ENCODE results near the gene BRD3. TPM values are rescaled to one million over a fixed set of nuclear protein-coding genes. Genes with fewer than 3 reads are reported as not detected.
"Not testable (repeated sequence)": the region's sequence is repeated elsewhere in the genome, so short reads cannot be mapped to it uniquely, and the experiment has no call there.

Gene BRD3
- 10 to 100 TPM; 37.7 to 52.6 (median 47.2) TPM for polyA plus RNA-seq (ENCODE audit: insufficient read length in 4 of 4)

DNA sequence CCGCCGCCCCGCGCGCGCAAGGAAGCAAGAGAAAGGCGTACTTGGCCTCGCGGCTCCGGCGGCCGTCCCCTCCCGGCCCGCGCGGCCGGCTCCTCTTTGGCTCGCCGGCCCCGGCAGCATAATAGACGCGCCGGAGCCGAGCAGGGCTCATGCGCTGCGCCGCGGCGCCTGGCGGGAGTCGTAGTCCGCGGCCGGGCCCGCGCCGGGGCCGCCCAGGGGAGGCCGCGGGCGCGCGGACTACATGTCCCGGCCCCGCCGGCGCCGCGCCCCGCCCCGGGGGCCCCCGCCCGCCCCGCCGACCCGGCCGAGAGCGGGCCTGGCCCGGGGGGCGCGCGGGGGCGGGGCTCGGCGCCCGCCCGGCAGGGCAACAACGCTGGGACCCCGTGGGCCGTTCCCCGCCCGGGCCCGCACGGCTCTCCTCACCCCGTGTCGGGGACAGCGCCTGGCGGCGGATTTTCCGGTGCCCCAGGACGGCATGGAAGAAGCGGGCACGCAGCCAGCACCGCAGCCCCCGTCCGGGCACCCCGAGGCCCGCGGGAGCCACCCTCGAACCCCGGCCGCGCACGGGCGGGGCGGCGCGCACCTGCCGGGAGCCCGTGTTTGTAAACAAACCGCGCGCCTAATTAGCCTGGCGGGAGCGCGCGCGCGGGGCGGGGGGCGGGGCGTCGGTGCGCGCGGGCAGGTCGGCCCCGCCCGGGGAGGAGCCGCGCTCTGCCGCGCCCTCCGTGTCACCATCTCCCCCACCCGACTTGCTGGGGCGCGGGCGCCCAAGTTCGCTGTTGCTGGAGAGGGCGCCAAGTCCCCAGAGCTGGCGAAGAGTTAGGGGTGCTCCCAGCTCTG lies at the start of gene BRD3:
Gene BRD3, minus strand, starts transcription at position 123 of the 840 bp plus-strand sequence. CDS start 14,549 bp downstream, outside the sequence.
- peak; percentile 50 to 89 (median 77) for DNase-seq (ENCODE audit: low read depth in 4 of 4, low spot score in 2 of 4)

DNA sequence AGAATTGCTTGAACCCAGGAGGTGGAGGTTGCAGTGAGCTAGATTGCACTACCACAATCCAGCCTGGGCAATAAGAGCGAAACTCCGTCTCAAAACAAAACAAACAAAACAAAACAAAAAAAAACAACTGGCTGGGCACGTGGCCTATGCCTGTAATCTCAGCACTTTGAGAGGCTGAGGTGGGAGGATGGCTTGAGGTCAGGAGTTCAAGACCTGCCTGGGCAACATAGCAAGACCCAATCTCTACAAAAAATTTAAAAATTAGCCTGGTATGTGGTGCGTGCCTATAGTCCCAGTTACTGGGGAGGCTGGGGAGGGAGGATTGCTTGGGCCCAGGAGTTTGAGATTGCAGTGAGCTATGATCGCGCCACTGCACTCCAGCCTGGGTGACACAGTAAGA lies 44.7 kb upstream of the BRD3 start:
- DNase-seq (ENCODE audit: low read depth in 4 of 4, low spot score in 2 of 4), result no peak

DNA sequence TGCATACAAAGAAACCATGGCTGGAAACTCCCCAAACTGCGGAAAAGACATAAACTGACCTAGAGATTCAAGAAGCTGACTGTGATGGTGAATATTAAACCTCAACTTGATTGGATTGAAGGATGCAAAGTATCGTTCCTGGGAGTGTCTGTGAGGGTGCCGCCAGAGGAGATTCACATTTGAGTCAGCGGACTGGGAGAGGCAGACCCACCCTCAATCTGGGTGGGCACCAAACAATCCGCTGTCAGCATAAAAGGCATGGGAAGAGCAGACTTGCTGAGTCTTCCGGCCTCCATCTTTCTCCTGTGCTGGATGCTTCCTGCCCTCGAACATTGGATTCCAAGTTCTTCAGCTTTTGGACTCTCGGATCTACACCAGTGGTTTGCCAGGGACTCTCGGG lies 43.2 kb upstream of the BRD3 start:
- DNase-seq (ENCODE audit: low read depth in 4 of 4, low spot score in 2 of 4), result no peak

DNA sequence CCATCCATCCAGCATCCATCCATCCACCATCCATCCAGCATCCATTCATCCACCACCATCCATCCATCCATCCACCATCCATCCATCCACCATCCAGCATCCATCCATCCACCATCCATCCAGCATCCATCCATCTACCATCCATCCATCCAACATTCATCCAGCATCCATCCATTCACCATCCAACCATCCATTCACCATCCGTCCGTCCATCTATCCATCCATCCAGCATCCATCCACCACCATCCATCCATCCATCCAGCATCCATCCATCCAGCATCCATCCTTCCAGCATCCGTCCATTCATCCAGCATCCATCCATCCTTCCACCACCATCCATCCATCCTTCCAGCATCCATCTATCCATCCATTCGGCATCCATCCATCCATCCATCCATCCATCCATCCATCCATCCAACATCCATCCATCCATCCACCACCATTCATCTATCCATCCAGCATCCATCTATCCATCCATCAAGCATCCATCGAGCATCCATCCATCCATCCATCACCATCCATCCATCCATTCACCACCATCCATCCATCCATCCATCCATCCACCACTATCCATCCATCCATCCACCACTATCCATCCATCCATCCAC lies 35.7 kb upstream of the BRD3 start:
- DNase-seq (ENCODE audit: low read depth in 4 of 4, low spot score in 2 of 4), result no peak

DNA sequence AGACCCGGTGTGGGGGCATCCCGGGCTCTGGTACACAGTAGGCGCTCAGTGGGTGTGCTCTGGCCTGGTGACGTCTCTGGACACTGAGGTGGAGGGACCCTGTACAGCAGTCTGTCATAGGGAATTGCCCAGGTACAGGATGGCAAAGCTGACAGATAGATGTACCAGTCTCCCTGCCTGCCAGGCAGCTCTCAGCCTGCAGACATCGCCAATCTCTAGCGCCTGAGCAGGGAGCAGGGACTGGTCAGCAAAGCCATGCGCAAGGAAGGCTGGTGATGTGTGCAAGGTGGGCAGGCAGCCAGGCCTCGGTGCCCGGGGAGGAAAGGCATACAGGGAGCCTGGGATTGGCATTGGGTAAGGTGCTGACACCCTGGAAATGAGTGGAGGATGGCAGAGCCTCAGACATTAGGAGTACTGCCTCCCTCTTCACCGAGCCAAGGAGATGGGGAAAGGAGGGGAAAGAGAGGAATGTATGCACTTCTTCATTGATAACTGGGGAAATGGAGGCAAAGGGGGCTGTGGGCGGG lies 33.9 kb upstream of the BRD3 start:
- no peak for DNase-seq (ENCODE audit: low read depth in 4 of 4, low spot score in 2 of 4)

DNA sequence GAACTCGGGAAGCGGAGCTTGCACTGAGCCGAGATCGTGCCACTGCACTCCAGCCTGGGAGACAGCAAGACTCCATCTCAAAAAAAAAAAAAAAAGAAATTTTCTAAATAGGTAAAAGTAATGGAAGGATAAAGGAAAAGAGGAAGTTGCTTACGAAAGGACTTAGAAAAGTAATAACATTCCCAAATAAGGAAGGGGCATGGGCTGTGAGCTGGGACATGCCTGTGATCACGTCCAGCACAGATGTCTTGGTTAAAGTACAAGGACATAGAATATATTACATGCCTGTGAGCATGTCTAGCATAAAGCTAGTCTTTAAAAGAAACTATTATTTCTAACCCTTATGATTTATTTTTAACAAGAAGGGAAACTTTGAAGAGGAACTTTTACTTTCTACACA lies 33.3 kb upstream of the BRD3 start:
- DNase-seq (ENCODE audit: low read depth in 4 of 4, low spot score in 2 of 4), result not testable (repeated sequence)

DNA sequence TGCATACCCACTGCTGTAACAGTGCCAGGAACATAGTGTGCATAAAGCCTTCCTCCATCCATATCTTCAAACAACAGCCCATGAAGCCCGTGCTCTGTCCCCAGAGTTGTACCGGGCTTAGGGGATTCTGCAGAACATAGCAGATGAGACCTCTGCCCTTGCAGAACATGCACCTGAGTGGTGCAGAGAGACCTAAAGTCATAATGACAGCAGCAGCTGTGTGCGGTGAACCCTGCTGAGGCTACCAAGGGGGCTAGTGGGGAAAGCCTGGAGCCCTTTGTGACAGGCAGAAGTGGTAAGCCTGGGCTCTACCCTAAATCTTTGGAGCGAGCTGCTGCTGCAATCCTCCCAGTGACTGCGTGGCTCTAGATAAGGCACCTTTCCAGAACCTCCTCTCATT lies 32.2 kb upstream of the BRD3 start:
- no peak for DNase-seq (ENCODE audit: low read depth in 4 of 4, low spot score in 2 of 4)

DNA sequence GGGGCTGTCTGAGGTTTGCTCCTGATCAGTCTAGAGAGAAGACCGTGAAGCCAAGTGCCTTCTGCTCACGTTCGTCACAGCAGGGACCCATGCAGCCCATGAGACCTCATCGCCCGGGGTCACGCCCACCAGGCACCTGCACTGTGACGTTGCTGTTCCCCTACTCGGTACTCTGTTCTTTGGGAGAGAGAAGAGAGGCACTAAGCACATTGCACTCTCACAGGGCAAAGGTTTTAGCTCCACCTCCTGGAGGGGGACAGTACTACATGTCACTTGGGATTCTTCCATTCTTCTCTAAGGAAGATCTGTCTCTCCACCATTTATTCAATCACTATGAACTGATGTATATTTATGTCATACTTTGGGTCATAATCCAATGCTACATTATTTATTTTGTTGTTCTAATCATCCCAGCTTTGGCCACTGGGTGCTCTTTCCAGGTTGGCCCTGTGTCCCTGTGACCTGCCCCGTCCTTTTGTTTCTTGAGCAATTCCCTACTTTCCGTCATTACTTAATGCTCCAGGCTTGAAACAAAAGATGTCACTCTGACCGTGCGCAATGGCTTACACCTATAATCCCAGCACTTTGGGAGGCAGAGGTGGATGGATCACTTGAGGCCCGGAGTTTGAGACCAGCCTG lies 31.4 kb upstream of the BRD3 start:
- DNase-seq (ENCODE audit: low read depth in 4 of 4, low spot score in 2 of 4), result no peak

DNA sequence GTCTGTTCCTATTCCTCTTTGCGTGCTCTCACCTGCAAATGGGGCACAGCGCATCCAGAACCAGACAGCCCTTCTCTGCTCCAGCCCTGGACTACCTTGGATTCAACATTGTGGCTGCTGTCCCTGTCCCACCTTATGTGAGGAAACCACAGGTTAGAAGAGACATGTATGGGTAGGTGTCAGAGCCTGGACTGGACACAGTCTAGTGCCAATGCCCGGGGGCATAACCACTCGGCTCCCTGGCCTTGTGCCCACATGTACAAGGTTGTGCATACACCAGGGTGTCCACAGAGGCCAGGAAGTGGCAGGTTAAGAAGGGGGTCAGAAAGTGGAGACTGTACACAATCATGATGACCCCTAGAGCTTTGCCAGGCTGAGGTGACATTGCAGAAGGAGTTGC lies 22.1 kb upstream of the BRD3 start:
- DNase-seq (ENCODE audit: low read depth in 4 of 4, low spot score in 2 of 4), result no peak

DNA sequence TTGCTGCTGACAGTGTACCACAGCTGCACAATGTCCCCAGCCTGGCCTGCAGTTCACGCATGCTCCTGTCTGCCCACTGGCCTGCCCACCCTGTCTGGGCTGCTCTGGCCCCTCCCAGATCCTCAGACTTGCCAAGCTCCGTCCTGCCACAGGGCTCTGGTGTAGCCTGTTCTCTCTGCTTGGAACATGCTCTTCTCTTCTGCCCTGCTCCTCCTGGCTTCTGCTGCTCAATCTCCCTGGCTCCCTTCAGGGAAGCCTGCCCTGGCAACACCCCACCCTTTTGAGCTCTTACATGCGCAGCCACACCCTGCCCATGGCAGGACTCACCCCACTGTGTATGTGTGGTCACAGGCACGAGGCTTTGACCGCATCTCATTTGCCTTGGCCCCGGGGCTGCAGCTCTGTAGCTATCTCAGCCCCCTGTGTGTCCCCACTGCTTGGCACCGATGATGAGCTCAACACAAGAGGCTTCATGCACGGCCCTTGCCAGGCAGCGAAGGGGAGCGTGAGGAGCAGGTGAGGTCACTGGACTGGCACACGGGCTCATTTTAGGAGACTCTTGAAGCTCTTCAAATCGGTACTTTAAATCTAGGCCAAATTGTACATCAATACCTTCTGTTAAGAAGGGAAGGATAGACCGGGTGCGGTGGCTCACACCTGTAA lies 20.4 kb upstream of the BRD3 start:
- DNase-seq (ENCODE audit: low read depth in 4 of 4, low spot score in 2 of 4), result no peak

DNA sequence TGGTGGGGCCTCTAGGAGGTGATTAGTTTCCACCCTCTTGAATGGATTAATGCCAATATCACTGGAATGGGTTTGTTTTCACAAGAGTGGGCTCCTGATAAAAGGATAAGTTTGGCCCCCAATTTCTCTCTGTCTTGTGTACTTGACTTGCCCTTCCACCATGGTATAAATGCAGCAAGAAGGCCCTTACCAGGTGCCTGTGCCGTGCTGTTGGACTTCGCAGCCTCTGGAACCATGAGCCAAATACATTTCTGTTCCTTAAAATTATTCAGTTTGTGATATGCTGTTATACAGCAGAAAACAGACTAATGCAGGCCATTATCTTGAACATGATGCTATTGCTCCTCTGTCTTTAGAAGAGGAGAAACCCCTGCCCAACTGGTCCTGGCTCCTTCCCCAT lies 17.8 kb upstream of the BRD3 start:
- no peak for DNase-seq (ENCODE audit: low read depth in 4 of 4, low spot score in 2 of 4)

DNA sequence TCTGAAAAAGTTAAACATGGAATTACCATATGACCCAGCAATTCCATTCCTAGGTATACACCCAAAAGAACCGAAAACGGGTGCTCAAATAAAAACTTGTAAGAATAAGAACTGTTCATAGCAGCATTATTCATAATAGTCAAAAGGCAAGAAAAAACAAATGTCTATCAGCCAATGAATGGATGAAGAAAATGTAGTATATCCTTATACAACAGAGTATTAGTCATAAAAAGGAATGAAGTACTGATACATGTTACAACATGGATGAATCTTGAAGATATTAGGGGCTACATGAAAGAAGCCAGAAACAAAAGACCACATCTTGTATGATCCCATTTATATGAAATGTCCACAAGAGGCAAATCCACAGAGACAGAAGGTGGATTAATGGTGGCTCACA lies 15.6 kb upstream of the BRD3 start:
- no peak for DNase-seq (ENCODE audit: low read depth in 4 of 4, low spot score in 2 of 4)

DNA sequence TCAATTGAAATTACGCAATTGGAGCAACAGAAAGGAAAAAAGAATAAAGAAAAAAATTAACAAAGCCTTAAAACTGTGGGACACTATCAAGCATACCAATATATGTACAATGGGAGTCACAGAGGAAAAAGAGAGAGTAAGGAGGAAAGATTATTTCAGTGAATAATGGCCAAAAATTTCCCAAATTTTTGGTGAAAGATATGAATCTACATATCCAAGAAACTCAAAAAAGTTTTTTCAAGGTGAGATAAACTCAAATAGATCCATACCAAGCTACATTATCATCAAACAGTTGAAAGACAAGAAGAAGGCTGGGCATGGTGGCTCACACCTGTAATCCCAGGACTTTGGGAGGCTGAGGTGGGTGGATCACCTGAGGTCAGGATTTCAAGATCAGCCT lies 8.8 kb upstream of the BRD3 start:
- no peak for DNase-seq (ENCODE audit: low read depth in 4 of 4, low spot score in 2 of 4)

DNA sequence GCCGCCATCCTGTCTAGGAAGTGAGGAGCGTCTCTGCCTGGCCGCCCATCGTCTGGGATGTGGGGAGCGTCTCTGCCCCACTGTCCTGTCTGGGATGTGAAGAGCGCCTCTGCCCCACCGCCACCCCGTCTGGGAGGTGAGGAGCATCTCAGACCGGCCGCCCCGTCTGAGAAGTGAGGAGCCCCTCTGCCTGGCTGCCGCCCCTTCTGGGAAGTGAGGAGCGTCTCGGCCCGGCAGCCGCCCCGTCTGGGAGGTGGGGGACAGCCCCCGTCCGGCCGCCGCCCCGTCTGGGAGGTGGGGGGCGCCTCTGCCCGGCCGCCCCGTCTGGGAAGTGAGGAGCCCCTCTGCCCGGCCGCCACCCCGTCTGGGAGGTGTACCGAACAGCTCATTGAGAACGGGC lies 7.9 kb upstream of the BRD3 start:
- DNase-seq (ENCODE audit: low read depth in 4 of 4, low spot score in 2 of 4), result not testable (repeated sequence)

DNA sequence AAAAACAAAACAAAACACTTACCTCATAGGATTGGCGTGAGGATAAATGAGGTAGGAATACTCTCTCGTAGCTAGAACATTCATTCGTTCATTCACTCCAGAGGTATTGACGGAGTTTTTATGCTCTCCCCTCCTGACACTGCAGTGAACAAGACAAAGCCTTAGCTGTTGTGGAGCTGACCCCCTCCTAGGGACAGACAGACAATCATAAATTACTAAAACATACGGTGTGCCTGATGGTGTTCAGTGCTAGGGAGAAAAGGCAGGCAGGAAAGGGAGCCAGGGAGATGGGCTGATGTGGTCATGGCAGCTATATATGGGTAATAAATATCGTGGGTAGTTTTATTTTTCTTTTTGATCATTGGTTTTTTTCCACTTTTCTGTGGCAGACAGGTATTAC lies 5.7 kb upstream of the BRD3 start:
- no peak for DNase-seq (ENCODE audit: low read depth in 4 of 4, low spot score in 2 of 4)

DNA sequence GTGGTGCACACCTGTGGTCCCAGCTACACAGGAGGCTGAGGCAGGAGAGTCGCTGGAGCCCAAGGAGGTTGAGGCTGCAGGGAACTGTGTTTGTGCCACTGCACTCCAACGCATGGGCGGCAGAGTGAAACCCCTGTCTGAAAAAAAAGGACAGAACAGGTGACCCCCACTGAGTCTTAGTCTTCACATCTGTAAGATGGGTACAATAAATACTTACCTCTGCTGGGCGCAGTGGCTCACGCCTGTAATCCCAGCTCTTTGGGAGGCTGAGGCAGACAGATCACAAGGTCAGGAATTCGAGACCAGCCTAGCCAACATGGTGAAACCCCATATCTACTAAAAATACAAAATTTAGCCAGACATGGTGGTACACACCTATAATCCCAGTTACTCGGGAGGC lies 4.9 kb upstream of the BRD3 start:
- DNase-seq (ENCODE audit: low read depth in 4 of 4, low spot score in 2 of 4), result not testable (repeated sequence)

DNA sequence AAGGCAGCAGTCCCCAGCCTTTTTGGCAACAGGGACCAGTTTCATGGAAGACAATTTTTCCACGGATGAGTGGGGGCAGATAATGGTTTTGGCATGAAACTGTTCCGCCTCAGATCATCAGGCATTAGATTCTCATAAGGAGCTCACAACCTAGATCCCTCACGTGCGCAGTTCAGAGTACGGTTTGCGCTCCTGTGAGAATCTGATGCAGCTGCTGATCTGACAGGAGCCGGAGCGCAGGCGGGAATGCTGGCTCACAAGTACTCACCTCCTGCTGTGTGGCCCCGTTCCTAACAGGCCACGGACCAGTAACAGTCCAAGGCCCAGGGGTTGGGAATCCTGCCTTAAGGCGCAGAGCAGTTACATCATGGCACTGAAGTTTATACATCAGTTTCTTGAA lies 3.3 kb upstream of the BRD3 start:
- no peak for DNase-seq (ENCODE audit: low read depth in 4 of 4, low spot score in 2 of 4)

DNA sequence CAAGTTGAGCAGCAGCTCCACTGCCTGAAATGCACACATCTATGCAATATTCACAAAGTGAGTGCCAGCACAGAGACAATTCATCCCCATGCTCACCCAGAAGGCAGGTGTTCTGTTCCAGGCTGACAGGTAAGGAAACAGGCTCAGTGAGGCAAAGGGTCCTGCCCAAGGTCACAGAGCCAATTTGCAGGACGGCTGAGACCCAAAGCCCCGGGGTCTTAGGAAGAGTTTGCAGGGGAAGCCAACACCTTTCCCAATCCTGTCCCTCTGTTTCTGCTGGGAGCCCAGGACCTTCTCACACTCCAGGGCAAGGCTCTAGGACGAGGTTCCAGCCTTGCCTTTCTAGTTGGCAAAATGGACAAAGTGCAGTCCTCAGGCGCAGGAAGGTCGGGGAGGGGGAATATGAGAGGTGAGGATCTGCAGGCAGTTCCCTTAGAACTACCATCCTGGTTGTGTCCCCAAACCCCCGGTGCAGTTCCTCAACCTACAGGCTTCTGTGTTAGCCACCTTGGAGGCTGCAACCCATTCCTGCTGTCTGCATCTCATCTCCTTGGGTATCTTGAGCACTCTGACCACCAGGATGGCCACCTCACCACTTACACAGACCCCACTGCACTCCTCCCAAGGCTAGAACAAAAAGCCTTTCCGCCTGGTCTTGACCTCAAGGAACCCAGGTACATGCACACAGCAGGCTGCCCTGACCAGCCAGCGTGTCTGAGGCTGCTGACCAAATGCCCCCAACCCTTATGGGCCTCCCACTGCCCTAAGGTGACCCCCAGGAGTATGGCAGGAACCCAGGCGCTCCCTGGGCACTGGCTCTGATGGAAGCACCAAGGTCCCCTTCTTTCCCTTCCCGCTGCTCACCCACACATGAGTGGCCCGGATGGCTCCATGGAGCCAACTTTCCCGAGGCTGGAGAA lies 1.9 kb upstream of the BRD3 start:
- DNase-seq (ENCODE audit: low read depth in 4 of 4, low spot score in 2 of 4), result no peak

DNA sequence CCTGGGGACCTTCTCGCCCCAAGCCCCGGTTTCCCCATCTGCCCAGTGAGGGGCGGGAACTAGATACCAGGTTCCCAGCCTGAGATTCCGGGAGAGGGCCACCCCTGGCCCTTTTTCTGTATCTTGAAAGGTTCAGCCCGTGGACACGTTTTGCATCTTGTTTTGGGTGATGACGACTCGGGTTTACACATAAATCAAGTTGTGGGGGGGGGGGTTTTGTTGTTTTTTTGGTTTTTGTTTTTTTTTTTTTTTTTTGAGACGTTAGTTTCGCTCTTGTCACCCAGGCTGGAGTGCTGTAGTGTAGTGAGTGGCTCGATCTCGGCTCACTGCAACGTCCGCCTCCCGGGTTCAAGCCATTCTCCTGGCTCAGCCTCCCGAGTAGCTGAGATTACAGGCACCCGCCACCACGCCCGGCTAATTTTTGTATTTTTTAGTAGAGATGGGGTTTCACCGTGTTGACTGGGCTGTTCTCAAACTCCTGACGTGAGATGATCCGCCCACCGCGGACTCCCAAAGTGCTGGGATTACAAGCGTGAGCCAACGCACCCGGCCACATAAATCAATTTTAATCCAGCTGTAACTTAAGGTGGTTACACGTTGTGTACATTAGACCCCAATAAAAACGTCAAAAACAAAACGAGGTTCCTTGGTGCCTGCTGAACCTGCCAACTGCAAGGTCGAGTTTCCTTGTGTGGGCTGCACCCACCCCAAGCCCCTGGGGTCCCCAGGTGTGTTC lies 1.1 kb upstream of the BRD3 start:
- DNase-seq (ENCODE audit: low read depth in 4 of 4, low spot score in 2 of 4), result peak in 1 of 4 donors; percentile 61

Data from left renal cortex interstitium (tissue), 4 donors.